Measurements from ENCODE around the gene OTOGL. TPM values are rescaled to one million over a fixed set of nuclear protein-coding genes. Genes with fewer than 3 reads are reported as not detected.

OTOGL gene
- polyA plus RNA-seq, 3 donors, result not detected

DNA sequence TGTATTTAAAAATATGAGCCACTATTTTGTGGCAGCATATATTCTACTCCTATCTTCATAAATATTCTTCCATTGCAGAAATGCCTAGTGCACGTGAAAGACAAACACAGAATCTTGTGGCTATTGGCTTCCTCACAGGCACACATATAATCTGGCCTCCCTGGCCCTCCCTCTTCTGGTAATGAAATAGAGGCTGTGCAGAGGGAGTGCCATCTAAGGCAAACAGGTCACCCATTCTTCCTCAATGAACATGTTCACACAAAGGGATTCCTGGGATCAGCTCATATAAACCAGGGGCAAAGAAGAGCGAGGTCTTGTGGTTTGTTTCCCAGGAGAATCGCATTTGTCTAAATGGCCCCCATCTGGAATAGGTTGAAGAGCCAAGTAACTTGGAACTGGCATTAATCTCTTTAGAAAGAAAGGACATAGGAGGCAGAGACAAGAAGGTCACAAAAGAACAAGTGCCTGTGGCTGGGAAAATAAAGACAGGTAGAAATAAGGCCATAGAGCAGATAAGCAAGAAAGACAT, 173.1 kb downstream of the OTOGL start:
- Histone ChIP-seq H3K9me3 (replicated peaks in 1 of 2; ENCODE audit: control insufficient read depth in 1 of 2, insufficient read depth in 1 of 2, low read length in 2 of 2) (no peaks in the 10 kb centered on the region), H3K27me3 (ENCODE audit: control insufficient read depth in 2 of 2, insufficient read depth in 2 of 2, low read length in 2 of 2) (no peaks in the 10 kb centered on the region), H3K4me1 (ENCODE audit: control insufficient read depth in 1 of 2, insufficient read depth in 2 of 2, low read length in 2 of 2) (no peaks in the 10 kb centered on the region), H2AFZ (ENCODE audit: insufficient read depth, low read depth, low read length, poor library complexity, severe bottlenecking) (no peak overlapping the region), H3K4me3 (replicated peaks in 1 of 3; ENCODE audit: low read depth in 2 of 3, low read length in 3 of 3) (no peak overlapping the region), H3K27ac (ENCODE audit: low read depth in 1 of 2, low read length in 2 of 2) (no peak overlapping the region), H3K36me3 (replicated peaks in 1 of 2; ENCODE audit: control insufficient read depth in 1 of 2, insufficient read depth in 2 of 2, low read length in 2 of 2) (no peaks in the 10 kb centered on the region), H3K4me2 (replicated peaks; ENCODE audit: extremely low read depth, low read length, poor library complexity, severe bottlenecking) (no peak overlapping the region), H3K9ac (ENCODE audit: insufficient read depth, low read length, poor library complexity, severe bottlenecking) (no peak overlapping the region), H3K79me2 (ENCODE audit: insufficient read depth, low read length) (no peaks in the 10 kb centered on the region), H4K20me1 (ENCODE audit: insufficient read depth, low read length) (no peaks in the 10 kb centered on the region)
- H3K4me3 Mint-ChIP-seq, result no peak overlapping the region
- peak overlapping the region in 1 of 7 donors; percentile 13 for H3K27ac Mint-ChIP-seq
- 100% methylated on average over 1 of the region's 3 CpGs for WGBS (ENCODE audit: insufficient coverage)
- no peaks in the 10 kb centered on the region for H3K36me3 Mint-ChIP-seq
- DNase-seq, result no peak
- no peaks in the 10 kb centered on the region for H3K4me1 Mint-ChIP-seq
- H3K9me3 Mint-ChIP-seq, result no peaks in the 10 kb centered on the region
- intact Hi-C loops (cut with micrococcal nuclease), result no loop called here
- H3K27me3 Mint-ChIP-seq (ENCODE audit: low read depth in 3 of 3), result no peaks in the 10 kb centered on the region
- TF ChIP-seq, protein P1, sequence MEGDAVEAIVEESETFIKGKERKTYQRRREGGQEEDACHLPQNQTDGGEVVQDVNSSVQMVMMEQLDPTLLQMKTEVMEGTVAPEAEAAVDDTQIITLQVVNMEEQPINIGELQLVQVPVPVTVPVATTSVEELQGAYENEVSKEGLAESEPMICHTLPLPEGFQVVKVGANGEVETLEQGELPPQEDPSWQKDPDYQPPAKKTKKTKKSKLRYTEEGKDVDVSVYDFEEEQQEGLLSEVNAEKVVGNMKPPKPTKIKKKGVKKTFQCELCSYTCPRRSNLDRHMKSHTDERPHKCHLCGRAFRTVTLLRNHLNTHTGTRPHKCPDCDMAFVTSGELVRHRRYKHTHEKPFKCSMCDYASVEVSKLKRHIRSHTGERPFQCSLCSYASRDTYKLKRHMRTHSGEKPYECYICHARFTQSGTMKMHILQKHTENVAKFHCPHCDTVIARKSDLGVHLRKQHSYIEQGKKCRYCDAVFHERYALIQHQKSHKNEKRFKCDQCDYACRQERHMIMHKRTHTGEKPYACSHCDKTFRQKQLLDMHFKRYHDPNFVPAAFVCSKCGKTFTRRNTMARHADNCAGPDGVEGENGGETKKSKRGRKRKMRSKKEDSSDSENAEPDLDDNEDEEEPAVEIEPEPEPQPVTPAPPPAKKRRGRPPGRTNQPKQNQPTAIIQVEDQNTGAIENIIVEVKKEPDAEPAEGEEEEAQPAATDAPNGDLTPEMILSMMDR (IDR thresholded peaks at IDR 0.05), result no peak

DNA sequence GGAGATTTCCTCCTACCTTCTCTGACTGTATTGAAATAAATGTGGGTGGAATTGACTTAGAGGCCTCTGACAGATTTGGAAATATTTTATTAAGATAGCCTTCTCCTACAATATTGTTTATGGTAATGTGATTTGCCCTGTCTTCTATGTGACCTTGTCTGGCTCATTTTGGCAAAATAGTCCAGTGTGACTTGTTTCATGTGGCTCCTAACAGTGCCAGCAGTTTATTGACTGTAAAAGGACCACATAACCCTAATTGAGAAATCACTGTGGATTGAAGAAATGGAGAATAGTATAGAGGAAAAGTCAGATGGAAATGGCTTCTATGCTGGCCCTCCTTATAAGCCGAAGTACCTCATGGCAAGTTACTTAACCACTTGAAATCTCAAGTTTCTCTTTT, 173.8 kb downstream of the OTOGL start:
- Histone ChIP-seq H3K79me2 (ENCODE audit: insufficient read depth, low read length) (no peaks in the 10 kb centered on the region), H3K4me3 (replicated peaks in 1 of 3; ENCODE audit: low read depth in 2 of 3, low read length in 3 of 3) (no peak overlapping the region), H3K4me1 (ENCODE audit: control insufficient read depth in 1 of 2, insufficient read depth in 2 of 2, low read length in 2 of 2) (no peaks in the 10 kb centered on the region), H2AFZ (ENCODE audit: insufficient read depth, low read depth, low read length, poor library complexity, severe bottlenecking) (no peak overlapping the region), H3K27ac (ENCODE audit: low read depth in 1 of 2, low read length in 2 of 2) (no peak overlapping the region), H4K20me1 (ENCODE audit: insufficient read depth, low read length) (no peaks in the 10 kb centered on the region), H3K4me2 (replicated peaks; ENCODE audit: extremely low read depth, low read length, poor library complexity, severe bottlenecking) (no peak overlapping the region), H3K9me3 (replicated peaks in 1 of 2; ENCODE audit: control insufficient read depth in 1 of 2, insufficient read depth in 1 of 2, low read length in 2 of 2) (no peaks in the 10 kb centered on the region), H3K36me3 (replicated peaks in 1 of 2; ENCODE audit: control insufficient read depth in 1 of 2, insufficient read depth in 2 of 2, low read length in 2 of 2) (no peaks in the 10 kb centered on the region), H3K9ac (ENCODE audit: insufficient read depth, low read length, poor library complexity, severe bottlenecking) (no peak overlapping the region), H3K27me3 (ENCODE audit: control insufficient read depth in 2 of 2, insufficient read depth in 2 of 2, low read length in 2 of 2) (no peaks in the 10 kb centered on the region)
- TF ChIP-seq, protein P1 (IDR thresholded peaks at IDR 0.05), result no peak
- Mint-ChIP-seq H3K27ac (no peak overlapping the region), H3K36me3 (no peaks in the 10 kb centered on the region), H3K4me1 (no peaks in the 10 kb centered on the region), H3K27me3 (ENCODE audit: low read depth in 3 of 3) (no peaks in the 10 kb centered on the region), H3K9me3 (no peaks in the 10 kb centered on the region), H3K4me3 (no peak overlapping the region)
- no CpG with 5 or more reads among the region's 1 CpG for WGBS (ENCODE audit: insufficient coverage)
- intact Hi-C loops (cut with micrococcal nuclease), result no loop called here
- no peak for DNase-seq
